Adrenal gland (tissue), 12 donors: Measurements from ENCODE around the gene CNTNAP2. TPM values are rescaled to one million over a fixed set of nuclear protein-coding genes. Genes with fewer than 3 reads are reported as not detected.

Source experiments
- DNase-seq, 7 donors: peaks; one replicate each; pipeline ENCODE4 v3.0.0-alpha.2; 2019 to 2020
- H3K27ac ChIP-seq, 5 donors: fragments of 200-600 bp; sonication (generic) in 4 of 5; 1 replicate in 3 of 5; 2 replicates in 2 of 5; pipeline versions ENCODE4 v1.5.1 to v1.8.0; 2016 to 2020; ENCODE audit warnings: mild to moderate bottlenecking in 1 of 5
- H3K27me3 ChIP-seq: fragments of 200-600 bp; 2 replicates; pipeline ENCODE4 v1.8.0; 2021
- H3K36me3 ChIP-seq, 2 donors: fragments of 200-600 bp; replicated peaks in 1 of 2; 1 replicate in 1 of 2; 2 replicates in 1 of 2; pipeline versions ENCODE4 v1.5.1 to v1.8.0; 2018 to 2022
- H3K4me1 ChIP-seq, 2 donors: fragments of 200-600 bp; replicated peaks in 1 of 2; 1 replicate in 1 of 2; 2 replicates in 1 of 2; pipeline versions ENCODE4 v1.5.1 to v1.8.0; 2018 to 2021
- H3K4me3 ChIP-seq, 4 donors: fragments of 200-600 bp; sonication (generic) in 3 of 4; one replicate each; pipeline ENCODE4 v1.5.1; 2016 to 2018
- H3K9me3 ChIP-seq, 3 donors: fragments of 200-600 bp; sonication (generic) in 1 of 3; replicated peaks in 1 of 3; 1 replicate in 2 of 3; 2 replicates in 1 of 3; pipeline versions ENCODE4 v1.5.1 to v1.8.0; 2016 to 2021
- CTCF ChIP-seq, 6 experiments: fragments of 450-650 bp in 4 of 6; fragments of 200-600 bp in 2 of 6; sonication (generic) in 1 of 6; IDR thresholded peaks; 1 replicate in 5 of 6; 2 replicates in 1 of 6; pipeline versions ENCODE4 v1.5.1 to v1.8.0; 2016 to 2021; ENCODE audit warnings: antibody characterized with exemption in 6 of 6, mild to moderate bottlenecking in 2 of 6, moderate library complexity in 1 of 6
- POLR2A ChIP-seq, 2 donors: fragments of 450-650 bp; IDR thresholded peaks; one replicate each; pipeline ENCODE4 v1.6.1; 2017; ENCODE audit warnings: antibody characterized with exemption in 2 of 2, mild to moderate bottlenecking in 2 of 2, moderate library complexity in 1 of 2
- WGBS, 4 donors: extraction: QIAGEN DNeasy Blood & Tissue Kit in 2 of 4; methylation state at CpG; one replicate each; pipeline versions ENCODE4 v1.1.5 to v1.1.7; 2013 to 2017; 5-methylcytosine and 5-hydroxymethylcytosine counted together
- intact Hi-C, 2 donors: fragments of 100-400 bp; cut with DNase I; formaldehyde crosslinking; loops; one replicate each; pipeline versions ENCODE4 v1.14.1 to v1.15.0; 2022 to 2023
- polyA plus RNA-seq, 3 donors: library from polyadenylated mRNA; stranded (reverse); fragments of 200-250 nt in 2 of 3; fragments of 350-450 nt in 1 of 3; fragmentation: Illumina TruSeq in 1 of 3; extraction: RNeasy Lipid Tissue Mini Kit (QIAGEN cat#74804) in 1 of 3; gene quantifications; one replicate each; pipeline ENCODE4 v1.2.3, GENCODE V29; 2013 to 2014
- total RNA-seq, 9 donors: library from RNA; depleted of rRNA in 4 of 9; stranded (reverse); fragments of >200 nt in 4 of 9; fragments of 120-200 nt in 1 of 9; fragmentation: NEBNext Ultra II Directional in 1 of 9; extraction: Animal tissue kit (Norgen Biotek cat#: 25700) in 1 of 9; gene quantifications; one replicate each; pipeline versions ENCODE4 v1.1.0 to v1.2.4, GENCODE V29; 2013 to 2023
- donor health status: healthy with polysubstance abuse.
- donor health status: Bipolar disorder and iron deficiency.
- donor health status: DM: yes; HTN: yes; CAD: no.
- donor health status: DM: no; HTN: no; CAD: no.
- donor health status: DM: no; HTN: no; CAD: no.
- donor health status: DM: yes; HTN: yes; CAD: no.

CNTNAP2 gene
- total and polyA plus RNA-seq, 12 donors, result 0.14 to 6.3 (median 1.8) TPM; not detected in 2

GRCh38 chr7:146862415-146862814, 745.8 kb downstream of the CNTNAP2 start:
- Histone ChIP-seq H3K4me3 (no peak overlapping the region), H3K27me3 (no peaks in the 10 kb centered on the region), H3K4me1 (no peaks in the 10 kb centered on the region), H3K36me3 (no peaks in the 10 kb centered on the region), H3K9me3 (no peaks in the 10 kb centered on the region), H3K27ac (no peak overlapping the region)
- no peak for DNase-seq
- no peak for TF ChIP-seq CTCF (IDR thresholded peaks at IDR 0.05)
- TF ChIP-seq POLR2A (IDR thresholded peaks at IDR 0.05), result no peak
- intact Hi-C loops, result no loop called here
- 45 to 65% (median 57%) methylated on average over 2 of the region's 2 CpGs for WGBS, 4 donors

GRCh38 chr7:146864644-146865043, 748.0 kb downstream of the CNTNAP2 start:
- H3K9me3 ChIP-seq, result no peaks in the 10 kb centered on the region
- H3K27me3 ChIP-seq, result no peaks in the 10 kb centered on the region
- H3K36me3 ChIP-seq, result no peaks in the 10 kb centered on the region
- no peak overlapping the region for H3K4me3 ChIP-seq
- no peak for DNase-seq
- no peaks in the 10 kb centered on the region for H3K4me1 ChIP-seq
- intact Hi-C loops, result no loop called here
- 82 to 93% (median 90%) methylated on average over 2 of the region's 2 CpGs for WGBS, 4 donors
- no peak overlapping the region for H3K27ac ChIP-seq
- no peak for TF ChIP-seq POLR2A (IDR thresholded peaks at IDR 0.05)
- TF ChIP-seq CTCF (IDR thresholded peaks at IDR 0.05), result no peak

DNA sequence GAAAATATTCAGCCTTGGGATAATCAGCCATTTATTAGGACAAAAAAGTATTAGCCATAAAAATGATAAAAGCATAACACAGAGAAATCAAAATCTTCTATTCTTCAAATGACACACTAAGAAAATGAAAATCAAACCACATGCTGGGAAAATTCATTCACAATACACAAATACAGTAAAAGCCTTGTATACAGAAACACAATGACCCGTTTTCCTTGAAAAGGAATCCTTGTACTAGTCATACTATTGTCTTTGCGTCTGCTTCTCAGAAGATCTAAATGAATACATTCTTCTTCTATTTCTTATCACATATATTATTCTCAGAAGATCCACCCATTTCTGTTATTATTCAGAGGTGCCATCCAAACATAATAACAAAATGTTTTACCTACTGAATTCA, 749.1 kb downstream of the CNTNAP2 start:
- intact Hi-C loops, result no loop called here

GRCh38 chr7:146874722-146875121, 758.1 kb downstream of the CNTNAP2 start:
- DNase-seq, result no peak
- no peaks in the 10 kb centered on the region for H3K4me1 ChIP-seq
- TF ChIP-seq POLR2A (IDR thresholded peaks at IDR 0.05) (no peak), CTCF (IDR thresholded peaks at IDR 0.05) (no peak)
- no peak overlapping the region for H3K4me3 ChIP-seq
- no peaks in the 10 kb centered on the region for H3K36me3 ChIP-seq
- H3K9me3 ChIP-seq, result no peaks in the 10 kb centered on the region
- H3K27ac ChIP-seq, result no peak overlapping the region
- no peaks in the 10 kb centered on the region for H3K27me3 ChIP-seq
- intact Hi-C loops, result no loop called here
- 66 to 85% (median 78%) methylated on average over 4 of the region's 4 CpGs for WGBS, 4 donors

More for the DNA sequence above, 749.1 kb downstream of the CNTNAP2 start:
- Histone ChIP-seq H3K9me3 (no peaks in the 10 kb centered on the region), H3K27ac (no peak overlapping the region), H3K36me3 (no peaks in the 10 kb centered on the region), H3K27me3 (no peaks in the 10 kb centered on the region), H3K4me1 (no peaks in the 10 kb centered on the region), H3K4me3 (no peak overlapping the region)
- no peak for DNase-seq
- 58 to 71% (median 63%) methylated on average over 2 of the region's 2 CpGs for WGBS, 4 donors
- no peak for TF ChIP-seq CTCF (IDR thresholded peaks at IDR 0.05)
- TF ChIP-seq POLR2A (IDR thresholded peaks at IDR 0.05), result no peak
